CD4-positive, alpha-beta memory T cell (primary cell): ENCODE results near the gene CSNK1G1. TPM values are rescaled to one million over a fixed set of nuclear protein-coding genes. Genes with fewer than 3 reads are reported as not detected.

Experiments used
- CTCF ChIA-PET: fragments of 350-600 bp; sonication (Branson Sonifier 250); formaldehyde crosslinking; loops from one replicate; lab custom pipeline; 2021; ENCODE audit warnings: inconsistent platforms; ENCODE audit not compliant: partially characterized antibody; lab: Charles Lee
- POLR2A ChIA-PET: fragments of 350-600 bp; sonication (Branson Sonifier 250); formaldehyde crosslinking; loops from one replicate; lab custom pipeline; 2021; ENCODE audit not compliant: partially characterized antibody; lab: Charles Lee
- DNase-seq, 5 donors: peaks; one replicate each; pipeline versions ENCODE4 v3.0.0 to v3.0.0-alpha.2; 2020 to 2022; ENCODE audit warnings: mixed read lengths in 1 of 5
- H3K27ac ChIP-seq: one replicate; pipeline ENCODE4 v1.7.0; 2013; ENCODE audit warnings: low read depth, low read length
- H3K27me3 ChIP-seq: 2 replicates; pipeline ENCODE4 v1.7.0; 2013; ENCODE audit warnings: mild to moderate bottlenecking, low read length, moderate library complexity; ENCODE audit not compliant: insufficient read depth
- H3K36me3 ChIP-seq: 2 replicates; pipeline ENCODE4 v1.7.0; 2013; ENCODE audit warnings: mild to moderate bottlenecking, low read length, moderate library complexity; ENCODE audit not compliant: insufficient read depth
- H3K4me1 ChIP-seq: 2 replicates; pipeline ENCODE4 v1.7.0; 2013; ENCODE audit warnings: mild to moderate bottlenecking, low read length, moderate library complexity; ENCODE audit not compliant: insufficient read depth
- H3K4me3 ChIP-seq, 2 donors: one replicate each; pipeline ENCODE4 v1.7.0; 2013; ENCODE audit warnings: low read length in 2 of 2, mild to moderate bottlenecking in 1 of 2
- H3K9me3 ChIP-seq, 2 donors: one replicate each; pipeline ENCODE4 v1.7.0; 2013; ENCODE audit warnings: low read length in 2 of 2, control low read depth in 1 of 2; ENCODE audit not compliant: control insufficient read depth in 1 of 2
- H3K27ac Mint-ChIP-seq, 7 donors: one replicate each; pipeline ENCODE4 v1.8.0; 2020 to 2021; ENCODE audit warnings: mixed read lengths in 7 of 7, mild to moderate bottlenecking in 6 of 7, inconsistent platforms in 3 of 7, moderate library complexity in 3 of 7
- H3K27me3 Mint-ChIP-seq, 2 donors: one replicate each; pipeline ENCODE4 v1.8.0; 2020 to 2021; ENCODE audit warnings: mixed read lengths in 2 of 2
- H3K36me3 Mint-ChIP-seq, 2 donors: one replicate each; pipeline ENCODE4 v1.8.0; 2020 to 2021; ENCODE audit warnings: mixed read lengths in 2 of 2, inconsistent platforms in 1 of 2, mild to moderate bottlenecking in 1 of 2
- H3K4me1 Mint-ChIP-seq, 4 donors: one replicate each; pipeline ENCODE4 v1.8.0; 2020 to 2021; ENCODE audit warnings: mixed read lengths in 4 of 4, mild to moderate bottlenecking in 1 of 4
- H3K4me3 Mint-ChIP-seq, 8 donors: one replicate each; pipeline ENCODE4 v1.8.0; 2020 to 2021; ENCODE audit warnings: mixed read lengths in 8 of 8, mild to moderate bottlenecking in 7 of 8, moderate library complexity in 6 of 8, inconsistent platforms in 3 of 8
- H3K9me3 Mint-ChIP-seq, 8 donors: one replicate each; pipeline ENCODE4 v1.8.0; 2020 to 2021; ENCODE audit warnings: mixed read lengths in 8 of 8, mild to moderate bottlenecking in 5 of 8, inconsistent platforms in 3 of 8, moderate library complexity in 1 of 8
- intact Hi-C: fragments of 100-400 bp; cut with micrococcal nuclease; formaldehyde crosslinking; loops from one replicate; pipeline ENCODE4 v1.15.1; 2023
- polyA plus RNA-seq, 2 donors: library from polyadenylated mRNA; unstranded; fragments of 300-500 nt; fragmentation: Illumina TruSeq; gene quantifications; one replicate each; pipeline ENCODE4 v1.2.3, GENCODE V29; 2021
- total RNA-seq, 2 experiments: library from RNA; stranded (reverse); gene quantifications; one replicate each; pipeline ENCODE4 v1.2.3, GENCODE V29; 2021

The CSNK1G1 gene
- total and polyA plus RNA-seq, 4 experiments from 2014 or later: 6.2 to 27.7 (median 24.1) TPM

DNA sequence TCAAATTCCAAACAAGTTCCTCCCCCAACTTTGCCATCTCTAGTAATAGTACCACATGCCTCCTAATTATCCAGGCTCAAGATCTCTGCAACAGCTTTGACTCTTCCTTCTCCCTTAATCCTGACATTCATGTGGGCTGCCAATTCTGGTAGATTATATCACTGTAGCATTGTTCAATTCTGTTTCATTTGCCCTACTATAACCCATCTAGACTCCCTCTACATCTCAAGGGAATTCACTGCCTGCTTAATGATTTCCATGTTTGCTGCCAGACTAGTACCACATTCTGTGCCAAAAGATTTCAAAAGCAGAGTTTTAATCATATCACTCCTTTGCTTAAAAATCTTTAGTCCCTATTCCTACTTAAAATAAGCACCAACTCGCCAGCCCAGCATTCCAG is 158.5 kb downstream of the CSNK1G1 start:
- Histone ChIP-seq H3K27ac (no peak overlapping the region), H3K9me3 (no peaks in the 10 kb centered on the region), H3K27me3 (no peaks in the 10 kb centered on the region), H3K4me3 (no peak overlapping the region), H3K36me3 (peaks cover 16% of the 10 kb centered on the region), H3K4me1 (no peaks in the 10 kb centered on the region)
- Mint-ChIP-seq H3K36me3 (peaks cover 29 to 47% of the 10 kb centered on the region in 2 donors), H3K9me3 (no peaks in the 10 kb centered on the region), H3K4me1 (peaks cover 0 to 2% (median 0%) of the 10 kb centered on the region in 4 donors), H3K27ac (no peak overlapping the region), H3K27me3 (no peaks in the 10 kb centered on the region), H3K4me3 (no peak overlapping the region)
- DNase-seq: no peak
- CTCF ChIA-PET: interaction anchor here (0.6 kb wide), 1 partner anchor 451 kb away, joined by 3 read pairs; no protein-coding TSS in a partner anchor
- POLR2A ChIA-PET: interaction anchor here (0.6 kb wide), 1 partner anchor 233 kb away, joined by 4 read pairs; no protein-coding TSS in a partner anchor
- intact Hi-C loops: no loop called here

DNA sequence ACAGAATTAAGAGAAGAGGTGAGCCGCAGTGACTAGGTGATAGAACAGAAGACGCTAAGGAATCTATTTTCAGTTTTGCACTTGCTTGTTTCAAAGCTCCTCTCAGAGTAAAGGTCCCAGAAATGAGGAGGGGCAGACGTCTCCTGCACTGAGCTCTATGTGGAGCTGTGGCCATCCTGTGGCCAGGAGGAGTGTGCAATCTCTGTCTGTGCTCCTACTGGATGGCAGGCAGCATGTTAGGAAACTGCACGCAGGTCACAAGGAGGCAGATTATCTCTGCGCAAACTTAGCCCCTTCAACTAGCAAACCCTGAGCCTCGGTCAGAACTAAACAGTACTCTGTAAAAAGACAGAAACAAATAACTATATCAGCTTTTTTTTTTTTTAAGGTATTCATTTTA is 162.0 kb downstream of the CSNK1G1 start:
- peaks cover 0 to 5% (median 2%) of the 10 kb centered on the region in 4 donors for H3K4me1 Mint-ChIP-seq
- DNase-seq: no peak
- Histone ChIP-seq H3K36me3 (peaks cover 12% of the 10 kb centered on the region), H3K4me1 (no peaks in the 10 kb centered on the region), H3K4me3 (no peak overlapping the region), H3K27me3 (no peaks in the 10 kb centered on the region), H3K9me3 (no peaks in the 10 kb centered on the region), H3K27ac (no peak overlapping the region)
- peaks cover 16 to 43% of the 10 kb centered on the region in 2 donors for H3K36me3 Mint-ChIP-seq
- ChIA-PET CTCF (no interaction called here), POLR2A (no interaction called here)
- H3K27me3 Mint-ChIP-seq: no peaks in the 10 kb centered on the region
- no peaks in the 10 kb centered on the region for H3K9me3 Mint-ChIP-seq
- H3K4me3 Mint-ChIP-seq: no peak overlapping the region
- H3K27ac Mint-ChIP-seq: no peak overlapping the region
- intact Hi-C loops: no loop called here

DNA sequence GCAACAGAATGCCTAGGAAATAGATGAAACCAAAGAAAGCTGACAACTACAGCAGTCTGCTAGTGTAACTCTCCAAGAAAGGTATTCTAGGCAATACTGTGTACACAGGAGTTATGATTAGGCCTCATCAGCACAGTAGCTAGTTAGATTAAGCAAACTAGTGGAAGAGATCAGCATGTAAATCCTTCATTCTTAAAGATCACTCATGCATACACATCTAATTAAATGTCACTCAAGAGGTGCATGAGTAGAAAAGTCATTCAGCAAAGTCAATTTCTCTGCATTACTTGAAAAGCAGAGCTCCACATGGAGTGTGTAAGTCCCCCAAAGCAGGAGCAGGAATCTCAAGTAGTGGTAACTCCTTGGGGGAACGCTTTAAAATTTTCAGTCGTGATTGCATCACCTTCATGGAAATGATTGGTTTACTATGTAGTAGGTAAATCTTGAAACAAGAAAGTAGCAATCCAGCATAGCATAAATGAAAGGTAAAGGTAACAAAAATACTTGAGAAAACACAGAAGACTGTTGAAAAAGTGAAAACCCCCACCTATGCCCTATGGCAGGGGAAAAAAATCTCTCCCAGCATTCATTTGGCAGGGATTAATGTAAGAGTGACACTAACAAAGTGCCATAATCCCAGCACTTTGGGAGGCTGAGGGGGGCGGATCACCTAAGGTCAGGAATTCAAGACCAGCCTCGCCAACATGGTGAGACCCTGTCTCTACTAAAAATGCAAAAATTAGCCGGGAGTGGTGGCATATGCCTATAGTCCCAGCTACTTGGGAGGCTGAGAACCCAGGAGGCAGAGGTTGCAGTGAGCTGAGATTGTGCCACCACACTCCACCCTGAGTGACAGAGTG is 163.8 kb downstream of the CSNK1G1 start:
- H3K4me1 Mint-ChIP-seq: peaks cover 7 to 18% (median 10%) of the 10 kb centered on the region in 4 donors
- peaks cover 23 to 43% of the 10 kb centered on the region in 2 donors for H3K36me3 Mint-ChIP-seq
- intact Hi-C loops: no loop called here
- H3K4me3 Mint-ChIP-seq: no peak overlapping the region
- H3K4me1 ChIP-seq: no peaks in the 10 kb centered on the region
- peaks cover 12% of the 10 kb centered on the region for H3K36me3 ChIP-seq
- H3K9me3 Mint-ChIP-seq: no peaks in the 10 kb centered on the region
- ChIA-PET CTCF (no interaction called here), POLR2A (no interaction called here)
- no peak for DNase-seq
- no peak overlapping the region for H3K27ac Mint-ChIP-seq
- no peaks in the 10 kb centered on the region for H3K9me3 ChIP-seq
- no peak overlapping the region for H3K4me3 ChIP-seq
- H3K27ac ChIP-seq: no peak overlapping the region
- H3K27me3 ChIP-seq: no peaks in the 10 kb centered on the region
- H3K27me3 Mint-ChIP-seq: no peaks in the 10 kb centered on the region

DNA sequence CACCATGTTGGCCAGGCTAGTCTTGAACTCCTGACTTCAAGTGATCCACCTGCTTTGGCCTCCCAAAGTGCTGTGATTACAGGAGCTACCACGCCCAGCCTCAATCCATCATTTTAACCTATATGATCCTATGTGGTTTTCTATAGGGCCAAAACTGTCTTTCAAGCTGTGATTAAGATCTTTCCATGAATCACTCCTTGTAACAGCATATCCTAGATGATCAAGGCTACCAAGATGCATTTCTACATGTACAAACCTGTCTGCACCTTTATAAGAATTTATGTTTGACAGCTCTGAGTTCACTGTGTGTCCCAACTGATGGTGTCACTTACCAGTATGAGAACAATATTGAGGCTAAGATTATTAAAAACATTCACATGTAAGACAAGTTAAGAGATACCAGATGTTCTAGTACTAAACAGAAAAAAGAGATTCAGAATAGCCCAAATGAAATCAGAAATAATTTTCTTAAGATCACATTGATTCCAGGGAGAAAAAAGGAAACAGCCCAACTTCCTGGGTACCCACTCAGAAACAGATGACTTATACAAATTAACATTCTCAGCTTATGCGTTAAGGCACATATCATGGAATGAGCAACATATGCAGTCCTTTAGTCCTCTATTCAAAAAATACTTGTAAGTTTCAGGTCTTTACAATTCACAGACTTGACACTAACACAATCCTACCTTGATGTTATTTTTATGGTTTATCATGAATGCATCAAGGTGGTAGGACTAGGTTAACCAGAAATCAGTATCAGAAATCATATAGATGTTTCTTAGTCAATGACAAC is 168.4 kb downstream of the CSNK1G1 start:
- ChIA-PET POLR2A (interaction anchor here (1.0 to 1.1 kb wide), 2 partner anchors 25 kb away, joined by 3 to 4 read pairs; partner anchors contain the start of gene PPIB), CTCF (no interaction called here)
- no peak for DNase-seq
- Mint-ChIP-seq H3K27ac (peak overlapping the region in 5 of 7 donors; percentile 37 to 83 (median 74)), H3K4me1 (peaks cover 7 to 18% (median 10%) of the 10 kb centered on the region in 4 donors), H3K4me3 (peak overlapping the region in 6 of 8 donors; percentile 55 to 79 (median 69)), H3K27me3 (no peaks in the 10 kb centered on the region), H3K9me3 (no peaks in the 10 kb centered on the region), H3K36me3 (peaks cover 17 to 33% of the 10 kb centered on the region in 2 donors)
- Histone ChIP-seq H3K27ac (no peak overlapping the region), H3K9me3 (no peaks in the 10 kb centered on the region), H3K27me3 (no peaks in the 10 kb centered on the region), H3K4me1 (no peaks in the 10 kb centered on the region), H3K4me3 (no peak overlapping the region), H3K36me3 (peaks cover 12% of the 10 kb centered on the region)
- intact Hi-C loops: no loop called here

DNA sequence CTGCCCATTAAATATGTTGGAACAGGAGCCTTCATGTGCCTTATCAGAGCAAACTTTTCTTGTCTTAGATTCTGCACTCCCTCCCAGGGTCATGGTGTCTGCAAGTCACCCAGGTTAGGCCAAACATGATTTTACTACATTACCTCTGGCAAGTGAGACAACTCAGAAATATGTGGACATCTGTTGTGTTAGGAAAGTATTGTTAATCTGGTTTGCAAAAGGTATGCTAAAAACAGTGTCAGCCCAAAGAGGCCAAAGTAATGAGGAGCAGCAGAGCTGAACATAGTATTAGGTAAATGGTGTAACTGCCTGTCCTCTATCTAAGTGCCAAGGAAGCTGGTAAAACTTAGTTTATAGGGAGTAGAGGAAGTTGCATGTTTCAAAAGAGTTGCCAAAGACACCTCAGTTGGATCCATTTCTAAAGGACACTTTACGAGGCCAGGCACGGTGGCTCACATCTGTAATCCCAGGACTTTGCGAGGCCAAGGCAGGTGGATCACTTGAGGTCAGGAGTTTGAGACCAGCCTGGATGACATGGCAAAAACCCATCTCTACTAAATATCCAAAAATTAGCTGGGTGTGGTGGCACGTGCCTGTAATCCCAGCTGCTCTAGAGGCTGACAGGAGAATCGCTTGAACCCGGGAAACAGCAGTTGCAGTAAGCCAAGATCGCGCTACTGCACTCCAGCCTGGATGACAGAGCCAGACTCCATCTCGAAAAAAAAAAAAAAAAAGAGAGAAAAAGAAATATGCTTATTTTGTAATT is 170.6 kb downstream of the CSNK1G1 start:
- H3K4me3 Mint-ChIP-seq: no peak overlapping the region
- no peaks in the 10 kb centered on the region for H3K9me3 ChIP-seq
- CTCF ChIA-PET: interaction anchor here (0.6 to 0.7 kb wide), 2 partner anchors 81 to 90 kb away, joined by 3 read pairs; no protein-coding TSS in a partner anchor
- H3K4me3 ChIP-seq: no peak overlapping the region
- peaks cover 7 to 18% (median 10%) of the 10 kb centered on the region in 4 donors for H3K4me1 Mint-ChIP-seq
- no peaks in the 10 kb centered on the region for H3K27me3 Mint-ChIP-seq
- no peaks in the 10 kb centered on the region for H3K9me3 Mint-ChIP-seq
- intact Hi-C loops: no loop called here
- DNase-seq: no peak
- H3K36me3 ChIP-seq: peaks cover 15% of the 10 kb centered on the region
- no peaks in the 10 kb centered on the region for H3K4me1 ChIP-seq
- no peaks in the 10 kb centered on the region for H3K27me3 ChIP-seq
- H3K27ac Mint-ChIP-seq: peak overlapping the region in 1 of 7 donors; percentile 60
- POLR2A ChIA-PET: interaction anchor here (0.6 kb wide), 1 partner anchor 67 kb away, joined by 5 read pairs; no protein-coding TSS in a partner anchor
- H3K27ac ChIP-seq: no peak overlapping the region
- peaks cover 27 to 34% of the 10 kb centered on the region in 2 donors for H3K36me3 Mint-ChIP-seq

DNA sequence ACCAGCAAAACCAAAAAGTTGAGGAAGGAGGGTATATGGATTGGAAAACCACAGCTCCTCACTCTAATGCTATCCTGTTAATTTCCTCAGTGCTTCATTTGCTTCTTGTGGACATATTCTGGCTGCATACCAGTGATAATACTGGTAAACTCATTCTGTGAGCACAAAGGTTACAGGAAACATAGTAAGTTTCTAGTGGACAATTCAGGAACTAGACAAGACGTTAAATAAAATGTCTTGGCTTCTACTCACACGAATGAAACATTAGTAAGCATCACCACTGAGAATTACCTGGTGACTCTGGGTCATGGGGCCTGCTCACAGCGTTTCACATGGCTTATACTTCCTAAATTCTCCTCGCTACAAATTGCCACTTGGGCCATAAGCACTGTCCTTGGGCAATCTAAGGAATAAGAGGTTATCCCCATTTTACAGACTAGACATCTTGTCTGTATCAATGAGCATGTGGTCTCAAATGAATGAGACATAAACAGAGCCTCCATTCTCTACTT is 173.1 kb downstream of the CSNK1G1 start:
- no peaks in the 10 kb centered on the region for H3K27me3 ChIP-seq
- no peak overlapping the region for H3K4me3 ChIP-seq
- peaks cover 10% of the 10 kb centered on the region for H3K36me3 ChIP-seq
- intact Hi-C loops: no loop called here
- H3K4me1 Mint-ChIP-seq: peaks cover 0 to 5% (median 3%) of the 10 kb centered on the region in 4 donors
- POLR2A ChIA-PET: no interaction called here
- no peaks in the 10 kb centered on the region for H3K9me3 ChIP-seq
- H3K4me3 Mint-ChIP-seq: no peak overlapping the region
- H3K9me3 Mint-ChIP-seq: no peaks in the 10 kb centered on the region
- no peaks in the 10 kb centered on the region for H3K4me1 ChIP-seq
- peaks cover 33 to 38% of the 10 kb centered on the region in 2 donors for H3K36me3 Mint-ChIP-seq
- no peaks in the 10 kb centered on the region for H3K27me3 Mint-ChIP-seq
- no peak overlapping the region for H3K27ac ChIP-seq
- DNase-seq: no peak
- H3K27ac Mint-ChIP-seq: no peak overlapping the region
- CTCF ChIA-PET: no interaction called here
